Suprapubic skin (tissue), 4 donors: ENCODE results near the gene MED27.

ENCODE experiments used
- CTCF ChIP-seq, 2 donors: fragments of 200-600 bp in 1 of 2; fragments of 450-650 bp in 1 of 2; sonication (generic) in 1 of 2; IDR thresholded peaks; one replicate each; pipeline ENCODE4 v1.5.1; 2016 to 2019; ENCODE audit warnings: antibody characterized with exemption in 2 of 2, mild to moderate bottlenecking in 1 of 2, moderate library complexity in 1 of 2
- EP300 ChIP-seq: sonication (generic); formaldehyde crosslinking; IDR thresholded peaks from one replicate; pipeline ENCODE4 v1.6.1; 2017; ENCODE audit warnings: antibody characterized with exemption
- POLR2A ChIP-seq, 2 donors: fragments of 450-650 bp; IDR thresholded peaks; one replicate each; pipeline ENCODE4 v1.6.1; 2017; ENCODE audit warnings: antibody characterized with exemption in 2 of 2, mild to moderate bottlenecking in 2 of 2, moderate library complexity in 2 of 2
- POLR2AphosphoS5 ChIP-seq, 3 donors: sonication (generic); formaldehyde crosslinking; IDR thresholded peaks; one replicate each; pipeline ENCODE4 v1.6.1; 2017; ENCODE audit warnings: antibody characterized with exemption in 3 of 3

- no peak for TF ChIP-seq POLR2AphosphoS5 (IDR thresholded peaks at IDR 0.05)
- TF ChIP-seq POLR2A (IDR thresholded peaks at IDR 0.05): no peak
- TF ChIP-seq CTCF (IDR thresholded peaks at IDR 0.05): no peak
- no peak for TF ChIP-seq EP300
Observed at GRCh38 chr9:131892162-131892707, 187.4 kb downstream of the MED27 start.
